ENCODE data around the gene NAA50.

NAA50 gene

DNA sequence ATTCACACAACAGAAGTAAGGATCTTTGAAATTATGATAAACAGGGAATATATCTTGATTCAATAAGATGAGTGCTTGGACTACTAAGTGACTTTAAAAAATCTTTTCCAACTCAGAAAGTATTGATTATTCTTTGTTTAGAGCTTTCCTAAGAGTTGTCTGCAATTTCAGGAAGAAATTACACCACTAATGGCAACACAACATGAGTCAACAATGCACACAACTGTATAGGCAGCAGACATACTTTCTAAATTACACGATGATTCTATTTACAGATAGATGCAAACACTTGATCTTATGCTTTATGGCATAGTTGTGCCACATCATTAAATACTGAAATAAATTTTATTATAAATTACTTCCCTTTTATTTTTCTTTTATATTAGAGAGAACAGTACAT lies 4.4 kb downstream of the NAA50 start:
- no peak for DNase-seq (ENCODE audit: low spot score)

DNA sequence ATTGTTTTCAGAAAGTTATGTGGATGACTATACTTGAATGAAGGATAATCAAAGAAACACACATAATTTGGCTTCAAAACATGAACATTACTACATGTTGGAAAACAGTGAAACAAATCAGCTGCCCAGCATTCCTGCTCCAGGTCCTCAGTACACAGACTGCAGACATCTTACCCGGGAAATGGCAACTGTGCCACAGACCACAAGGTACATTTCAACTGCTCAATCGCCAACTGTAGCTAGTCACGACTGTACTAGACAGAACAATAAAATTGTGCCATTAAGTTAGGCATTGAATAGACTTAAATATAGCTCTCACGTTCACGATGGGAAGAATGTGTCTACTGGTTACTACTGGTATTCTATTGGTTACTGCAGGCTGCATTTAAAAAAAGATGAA lies 5.0 kb downstream of the NAA50 start:
- no peak for DNase-seq (ENCODE audit: low spot score)

DNA sequence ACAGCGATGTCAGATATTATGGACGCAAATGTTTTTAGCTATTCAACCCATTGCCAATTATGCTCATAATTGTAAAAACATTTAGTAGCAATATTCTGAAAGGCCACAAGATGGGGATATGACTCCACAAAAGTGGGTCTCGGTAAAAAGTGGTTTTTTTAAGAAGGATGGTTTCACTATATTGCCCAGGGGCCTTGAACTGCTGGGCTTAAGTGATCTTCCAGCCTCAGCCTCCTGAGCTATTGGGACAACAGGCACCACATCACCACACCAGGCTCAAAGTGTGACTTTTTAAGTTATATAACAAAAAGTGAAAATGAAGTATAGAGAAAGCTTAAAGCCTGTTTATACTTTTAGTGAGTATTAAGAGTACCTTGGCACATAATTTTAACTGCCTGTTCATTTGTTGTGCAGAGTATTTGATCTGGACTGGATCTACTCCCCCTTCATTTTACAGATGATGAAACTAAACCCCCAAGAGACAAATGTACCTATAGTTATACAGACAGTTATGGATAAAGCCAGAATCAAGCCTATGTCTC lies 9.4 kb downstream of the NAA50 start:
- no peak for DNase-seq (ENCODE audit: low spot score)

DNA sequence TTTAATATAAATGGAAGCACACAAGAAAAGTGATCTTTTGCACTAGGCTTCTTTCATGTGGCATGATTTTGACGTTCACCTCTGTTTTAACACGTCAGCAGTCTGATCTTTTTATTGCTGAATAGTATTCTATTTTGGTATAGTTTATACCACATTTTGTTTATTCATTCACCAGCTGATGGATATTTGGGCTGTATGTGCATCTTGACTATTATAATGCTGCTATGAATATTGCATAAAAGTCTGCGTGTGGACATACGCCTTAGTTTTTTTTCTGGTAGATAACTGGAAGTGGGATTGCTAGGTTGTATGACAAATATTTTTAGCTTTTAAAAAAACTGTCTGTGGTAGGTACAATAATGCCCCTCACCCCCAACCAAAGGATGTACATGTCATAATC lies 14.4 kb downstream of the NAA50 start:
- no peak for DNase-seq (ENCODE audit: low spot score)

DNA sequence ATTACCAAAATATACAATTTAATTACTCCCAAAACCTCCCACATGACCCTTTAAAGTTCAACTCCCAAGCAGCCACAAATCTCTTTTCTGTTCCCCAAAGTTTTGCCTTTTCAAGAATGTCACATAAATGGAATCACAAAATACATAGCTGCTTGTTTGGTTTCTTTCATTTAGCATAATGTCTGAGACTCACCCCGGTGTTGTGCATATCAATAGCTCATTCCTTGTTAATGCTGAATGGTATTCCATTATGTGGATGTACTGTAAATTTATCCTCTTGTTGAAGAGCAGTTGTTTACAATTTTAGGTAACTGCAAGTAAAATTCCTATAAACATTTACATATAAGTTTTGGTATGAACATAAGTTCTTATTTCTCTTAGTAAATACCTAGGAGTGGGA lies 15.5 kb downstream of the NAA50 start:
- DNase-seq (ENCODE audit: low spot score): no peak

DNA sequence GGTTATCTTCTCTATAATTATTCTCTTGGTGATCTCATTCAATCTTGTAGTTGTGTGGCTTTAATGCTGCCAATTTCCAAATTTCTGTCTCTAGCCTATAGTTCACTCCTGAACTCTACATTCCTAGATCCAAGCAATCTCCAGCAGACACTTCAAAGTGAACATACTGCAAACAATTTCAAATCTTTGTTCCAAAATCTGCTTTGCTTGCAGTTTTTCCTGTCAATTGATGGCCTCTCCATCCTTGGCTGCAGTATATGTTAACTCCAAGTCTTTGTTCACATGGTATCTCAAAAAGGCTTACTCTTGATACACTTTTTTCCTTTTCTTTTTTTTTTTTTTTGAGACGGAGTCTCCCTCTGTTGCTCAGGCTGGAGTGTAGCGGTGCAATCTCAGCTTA lies 17.4 kb downstream of the NAA50 start:
- DNase-seq (ENCODE audit: low spot score): no peak

DNA sequence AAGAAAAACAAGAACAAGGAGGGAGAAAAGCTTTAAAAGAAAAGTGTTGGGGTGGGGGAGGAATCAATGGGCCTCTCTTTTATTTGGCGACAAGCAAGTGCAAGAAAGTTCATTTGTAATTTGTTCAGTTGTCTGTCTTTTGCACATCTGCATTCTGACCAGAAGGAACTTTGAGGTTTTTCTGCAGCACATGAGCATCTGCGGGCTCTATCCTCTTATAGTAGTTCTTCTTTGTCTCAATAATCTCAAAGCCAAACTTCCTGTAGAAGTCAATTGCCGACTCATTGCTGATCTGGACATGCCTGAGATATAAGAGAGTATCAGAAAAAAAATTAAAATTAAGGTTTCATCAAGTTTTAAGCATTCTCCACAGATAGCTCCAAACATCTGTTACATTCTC lies 24.4 kb downstream of the NAA50 start:
- no peak for DNase-seq (ENCODE audit: low spot score)

DNA sequence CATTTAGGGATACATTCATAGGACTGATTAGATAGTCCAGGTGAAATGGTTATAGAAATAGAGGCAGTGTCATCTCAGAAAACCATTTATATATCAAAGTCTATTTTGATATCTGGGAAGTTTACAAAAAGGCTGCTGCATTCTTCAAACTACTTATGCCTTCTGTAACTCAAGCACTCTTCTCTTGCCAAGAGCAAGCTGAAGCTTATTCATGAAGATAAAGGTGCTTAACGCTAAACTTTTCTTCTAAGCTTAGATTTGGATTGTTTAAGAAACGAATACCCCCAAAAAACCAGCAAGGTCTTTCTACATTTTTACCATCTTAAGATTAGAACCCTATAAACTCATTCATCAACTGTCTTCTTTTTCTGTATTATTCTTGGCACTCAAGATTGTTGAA lies 26.3 kb downstream of the NAA50 start:
- DNase-seq (ENCODE audit: low spot score): no peak

DNA sequence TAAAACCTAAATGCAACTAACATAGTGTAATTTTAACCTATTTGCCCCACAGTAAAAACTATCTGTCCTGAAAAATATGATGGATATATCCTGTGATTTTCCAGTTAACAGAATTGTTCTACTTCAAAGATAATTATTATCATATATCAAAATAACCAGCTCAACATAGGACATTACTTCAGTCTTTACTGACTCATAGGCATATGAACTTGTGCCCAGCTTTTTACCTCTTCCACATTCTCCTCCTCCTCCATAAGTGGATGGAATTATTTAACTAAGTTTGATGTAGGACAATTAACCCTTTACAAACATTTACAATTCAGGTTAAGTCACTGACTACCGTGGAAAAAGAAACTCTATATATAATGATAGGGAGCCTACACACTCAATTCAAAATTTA lies 26.8 kb downstream of the NAA50 start:
- no peak for DNase-seq (ENCODE audit: low spot score)

DNA sequence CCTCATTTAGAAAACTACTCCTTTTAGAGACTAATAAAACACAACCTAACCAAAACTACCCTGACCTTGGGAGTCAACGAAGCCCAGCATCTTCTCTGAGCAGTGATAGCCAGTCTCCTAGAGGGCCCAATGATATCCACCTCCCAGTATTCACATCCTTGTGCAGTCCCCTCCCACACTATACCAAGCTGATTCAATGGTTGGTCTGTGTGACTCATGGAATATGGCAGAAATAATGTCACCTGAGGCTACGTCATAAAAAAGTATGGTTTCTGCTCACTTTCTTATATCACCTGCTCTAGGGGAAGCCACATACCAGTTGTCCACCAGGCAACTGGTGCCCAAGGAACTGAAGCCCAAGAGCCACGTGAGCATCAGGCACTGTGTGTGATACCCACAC lies 28.2 kb downstream of the NAA50 start:
- DNase-seq (ENCODE audit: low spot score): no peak

DNA sequence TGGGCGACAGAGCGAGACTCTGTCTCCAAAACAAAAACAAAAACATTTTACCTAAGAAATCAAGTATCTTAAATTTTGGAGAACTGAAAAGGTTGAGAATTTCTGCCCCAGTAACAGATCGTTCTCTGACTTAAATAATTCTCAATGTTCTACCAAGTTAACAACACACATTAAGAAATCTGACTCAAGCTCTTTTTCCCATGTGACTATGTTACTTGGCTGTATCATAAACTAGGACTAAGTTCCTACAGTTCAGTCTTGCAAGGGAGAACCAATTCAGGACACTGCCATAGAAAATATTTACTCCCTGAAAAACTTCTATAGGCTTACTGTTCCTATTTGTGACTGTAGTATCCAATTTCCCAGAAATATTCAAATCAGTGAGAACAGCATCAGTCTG lies 28.7 kb downstream of the NAA50 start:
- DNase-seq (ENCODE audit: low spot score): no peak

DNA sequence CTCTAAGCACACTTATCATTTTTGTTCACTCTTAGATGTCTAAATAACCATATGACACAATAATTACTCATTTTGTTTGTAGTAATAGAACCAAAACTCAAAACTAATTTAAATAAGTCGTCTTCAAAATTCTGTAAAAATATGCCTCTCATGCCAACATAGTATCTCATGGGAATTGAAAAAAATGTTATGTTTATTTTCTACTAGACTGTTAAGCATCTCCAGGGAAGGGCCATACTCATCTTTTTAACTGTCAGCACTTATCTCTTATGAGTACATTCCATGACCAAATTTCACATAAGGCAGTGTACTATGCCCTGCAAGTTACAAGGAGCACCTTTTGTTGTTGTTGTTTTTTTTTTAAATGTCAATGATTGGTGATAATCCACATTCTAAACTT lies 31.3 kb downstream of the NAA50 start:
- DNase-seq (ENCODE audit: low spot score): no peak

DNA sequence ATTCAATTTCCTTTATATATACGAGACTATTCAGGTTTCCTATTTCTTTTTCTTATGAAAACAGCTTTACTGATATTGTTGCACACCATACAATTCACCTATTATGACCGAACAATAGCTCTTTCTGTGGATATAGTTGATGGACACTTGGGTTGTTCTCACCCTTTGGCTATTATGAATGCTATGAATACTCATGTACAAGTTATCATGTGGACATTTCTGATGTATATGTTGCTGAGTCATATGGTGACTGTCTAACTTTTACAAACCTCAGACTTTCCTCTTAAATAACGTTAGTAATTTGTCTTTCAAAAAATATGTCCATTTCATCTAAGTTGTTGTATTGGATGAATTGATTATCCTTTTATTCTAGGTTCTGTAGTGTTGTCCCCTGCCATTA lies 33.9 kb downstream of the NAA50 start:
- no peak for DNase-seq (ENCODE audit: low spot score)

DNA sequence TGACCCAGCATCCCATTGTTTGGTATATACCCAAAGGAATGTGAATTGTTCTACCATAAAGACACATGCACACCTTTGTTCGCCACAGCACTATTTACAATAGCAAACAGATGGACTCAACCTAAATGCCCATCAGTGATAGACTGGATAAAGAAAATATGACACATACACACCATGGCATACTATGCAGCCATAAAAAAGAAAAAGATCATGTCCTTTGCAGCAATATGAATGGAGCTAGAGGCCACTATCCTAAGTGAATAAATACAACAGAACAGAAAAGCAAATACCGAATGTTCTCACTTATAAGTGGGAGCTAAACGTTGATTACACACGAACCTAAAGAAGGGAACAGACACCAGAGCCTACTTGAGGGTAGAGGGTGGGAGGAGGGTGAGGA lies 38.2 kb downstream of the NAA50 start:
- no peak for DNase-seq (ENCODE audit: low spot score)

DNA sequence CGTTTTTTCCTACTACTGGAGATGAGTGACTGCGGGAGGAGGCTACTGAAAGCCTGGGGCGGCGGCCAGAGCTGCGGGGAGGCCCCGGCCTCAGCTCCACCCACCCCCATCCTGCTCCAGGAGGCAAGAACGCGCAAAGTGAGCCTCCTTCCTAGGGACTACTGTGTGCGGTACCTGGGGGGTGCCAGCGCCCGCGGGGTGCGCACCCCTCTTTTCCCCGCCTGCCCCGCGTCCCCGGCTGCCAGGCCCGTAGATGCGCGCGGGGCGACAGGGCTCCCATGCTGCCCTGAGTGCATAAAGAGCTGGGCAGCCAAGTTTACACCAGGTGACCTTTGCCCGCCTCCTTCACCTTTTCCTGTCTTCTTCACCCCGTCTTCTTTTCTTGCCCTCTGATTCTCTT lies 47.1 kb downstream of the NAA50 start:
- DNase-seq (ENCODE audit: low spot score): peak; percentile 61

DNA sequence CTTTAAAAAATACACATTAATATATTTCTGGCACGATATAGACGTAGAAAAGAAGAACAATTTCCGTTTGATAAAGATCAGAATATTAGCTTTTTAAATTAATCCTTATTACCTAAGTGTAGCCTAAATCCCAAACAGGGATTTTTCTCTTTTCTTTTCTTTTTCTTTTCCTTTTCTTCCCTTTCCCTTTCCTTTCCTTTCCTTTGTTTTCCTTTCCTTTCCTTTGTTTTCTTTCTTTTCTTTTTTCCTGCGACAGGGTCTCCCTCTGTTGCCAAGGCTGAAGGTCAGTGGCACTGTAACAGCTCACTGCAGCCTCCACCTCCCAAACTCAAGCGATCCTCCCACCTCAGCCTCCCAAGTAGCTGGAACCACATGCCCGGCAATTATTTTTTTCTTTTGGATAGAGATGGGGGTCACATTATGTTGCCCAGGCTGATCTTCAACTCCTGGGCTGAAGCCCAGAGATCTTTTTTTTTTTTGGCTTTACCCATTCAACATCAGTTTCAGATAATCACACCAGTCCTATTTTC lies 47.8 kb downstream of the NAA50 start:
- DNase-seq (ENCODE audit: low spot score): no peak

DNA sequence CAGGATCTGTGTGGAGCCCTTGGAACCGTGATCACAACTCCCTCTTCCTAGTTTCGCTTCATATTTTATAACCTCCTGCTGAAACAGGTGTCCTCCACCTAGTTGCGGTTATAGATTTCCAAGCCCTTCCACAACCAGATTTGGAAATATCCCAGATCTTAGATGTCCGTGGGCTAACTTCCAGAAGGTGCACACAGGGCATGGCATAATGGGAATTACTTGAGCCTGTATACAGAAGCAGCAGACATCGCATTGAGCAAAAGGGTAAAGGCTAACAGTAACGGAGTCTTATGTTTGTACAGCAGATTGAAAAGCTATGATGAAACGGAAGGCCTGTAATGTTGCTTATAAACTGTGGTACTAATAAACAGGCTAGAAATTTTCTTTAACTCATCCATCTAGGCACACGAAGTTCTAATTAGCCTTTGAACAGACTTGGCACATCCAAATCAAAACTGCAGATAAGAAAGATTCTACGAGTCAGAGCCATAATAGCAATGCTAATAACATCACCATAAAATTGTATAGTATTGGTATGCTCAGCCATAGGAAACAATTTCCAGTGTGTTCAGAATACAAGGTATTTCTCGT lies 48.5 kb downstream of the NAA50 start:
- no peak for DNase-seq (ENCODE audit: low spot score)

DNA sequence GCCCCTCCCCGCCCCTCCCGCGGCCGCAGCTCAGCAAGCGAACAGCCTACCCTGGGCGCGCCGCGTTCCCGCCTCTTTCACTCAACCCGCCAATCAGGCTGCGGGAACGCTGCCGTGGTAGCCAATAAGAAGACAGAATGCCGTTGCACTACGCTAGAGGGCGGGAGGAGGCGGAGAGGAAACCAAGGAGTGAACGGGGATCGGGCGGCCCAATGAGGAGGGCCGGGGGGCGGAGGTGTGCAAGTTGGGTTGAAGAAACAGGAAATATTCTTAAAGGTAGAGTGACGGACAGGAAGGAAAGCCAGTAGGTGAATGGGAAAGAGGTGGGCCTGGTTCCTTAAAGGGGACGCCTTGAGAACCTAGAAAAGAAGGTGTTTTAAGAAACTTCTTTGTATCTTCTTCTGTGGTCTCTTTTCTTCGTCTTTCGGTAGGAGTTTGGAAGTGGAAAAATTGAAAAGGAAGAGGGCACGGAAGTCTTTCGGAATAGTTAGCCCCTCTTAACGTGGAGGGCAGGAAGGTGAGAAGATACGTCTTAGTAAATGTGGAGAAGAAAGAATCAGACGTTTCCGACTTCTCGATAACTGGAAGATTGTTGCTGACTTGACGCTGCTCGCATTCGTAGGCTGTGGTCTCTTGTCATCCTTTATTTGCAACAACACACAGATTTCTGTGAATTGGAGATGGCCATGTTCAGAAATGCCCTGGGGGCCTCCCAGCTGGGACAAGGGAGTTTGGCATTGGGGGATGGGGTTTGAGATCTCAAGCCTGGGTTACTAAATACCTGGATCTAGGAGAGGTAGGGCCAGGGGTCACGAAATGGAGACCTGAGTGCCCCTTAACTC lies 49.2 kb downstream of the NAA50 start:
- DNase-seq (ENCODE audit: low spot score): peak; percentile 99

DNA sequence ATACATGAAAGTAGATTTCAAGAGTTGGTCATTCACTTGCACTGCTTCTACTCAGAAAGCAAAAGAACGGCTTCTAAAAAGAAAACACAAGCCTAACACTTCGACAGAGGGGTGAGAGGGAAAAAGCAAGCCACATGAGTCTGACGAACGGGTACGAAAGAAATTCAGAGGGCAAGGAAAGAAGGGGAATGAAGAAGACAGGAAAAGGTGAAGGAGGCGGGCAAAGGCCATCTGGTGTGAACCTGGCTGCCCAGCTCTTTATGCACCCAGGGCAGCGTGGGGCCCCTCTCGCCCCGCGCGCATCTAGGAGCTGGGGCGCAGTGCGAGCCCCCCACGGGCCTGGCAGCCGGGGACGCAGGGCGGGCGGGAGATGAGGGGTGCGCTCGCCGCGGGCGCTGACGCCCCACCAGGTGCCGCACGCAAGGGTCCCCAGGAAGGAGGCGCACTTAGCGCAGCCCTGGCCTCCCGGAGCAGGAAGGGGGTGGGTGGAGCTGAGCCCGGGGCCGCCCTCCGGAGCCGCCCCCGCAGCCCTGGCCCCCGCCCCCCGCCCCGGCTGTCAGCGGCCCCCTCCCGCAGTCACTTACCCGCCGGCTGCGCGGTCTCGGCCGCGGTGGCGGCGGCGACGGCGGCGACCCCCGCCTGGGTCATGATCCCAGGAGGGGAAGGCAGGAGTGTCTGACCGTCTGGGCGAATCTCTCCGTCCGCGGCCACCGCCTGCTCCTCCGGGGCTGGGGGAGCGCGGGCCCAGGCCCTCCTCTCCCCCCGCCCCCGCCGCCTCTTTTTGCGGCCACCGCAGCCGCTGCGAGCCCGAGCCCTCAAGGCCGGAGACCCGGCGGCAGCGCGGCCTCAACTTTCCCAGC lies 50.0 kb downstream of the NAA50 start, which contains the start of gene USF3:
TSS of gene USF3 (minus strand) at position 857 of the 860 bp plus-strand sequence. CDS start 21,764 bp downstream, outside the sequence.
- DNase-seq (ENCODE audit: low spot score): no peak

DNA sequence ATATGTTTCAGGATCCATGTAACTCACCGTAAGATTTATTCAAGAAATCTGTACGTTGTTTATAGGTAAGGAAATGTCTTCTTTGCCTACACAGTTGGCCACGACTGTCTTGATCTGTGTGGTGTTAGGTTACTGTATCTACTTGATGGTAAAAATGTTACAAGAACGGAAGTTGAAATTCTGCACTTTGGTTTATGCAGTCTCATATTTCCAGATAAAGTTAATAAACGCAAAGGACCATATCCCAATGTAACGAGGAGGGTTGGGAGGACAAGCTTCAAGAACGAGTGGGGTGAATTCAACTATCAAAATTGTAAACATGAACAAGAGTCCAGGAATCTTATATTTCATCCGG lies 50.6 kb downstream of the NAA50 start:
- DNase-seq (ENCODE audit: low spot score): no peak

DNA sequence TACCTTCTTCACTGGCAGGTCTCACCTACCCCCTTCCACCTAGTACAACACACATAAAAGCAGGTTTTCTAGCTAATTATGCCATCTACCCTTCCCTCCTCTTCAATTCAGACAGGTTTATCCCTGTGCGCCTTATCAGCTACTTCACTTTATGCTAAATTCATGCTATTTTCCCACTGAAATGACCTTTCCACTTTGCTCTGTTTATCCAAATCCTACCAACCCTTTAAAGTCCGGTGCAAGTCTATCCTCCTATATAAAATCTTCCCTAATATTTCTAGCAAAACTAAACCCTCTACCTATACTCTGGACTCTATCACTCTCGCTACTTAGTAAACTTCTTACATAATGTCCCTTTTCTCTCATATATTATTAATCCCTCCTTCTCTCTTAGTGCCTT lies 55.6 kb downstream of the NAA50 start:
- no peak for DNase-seq (ENCODE audit: low spot score)

DNA sequence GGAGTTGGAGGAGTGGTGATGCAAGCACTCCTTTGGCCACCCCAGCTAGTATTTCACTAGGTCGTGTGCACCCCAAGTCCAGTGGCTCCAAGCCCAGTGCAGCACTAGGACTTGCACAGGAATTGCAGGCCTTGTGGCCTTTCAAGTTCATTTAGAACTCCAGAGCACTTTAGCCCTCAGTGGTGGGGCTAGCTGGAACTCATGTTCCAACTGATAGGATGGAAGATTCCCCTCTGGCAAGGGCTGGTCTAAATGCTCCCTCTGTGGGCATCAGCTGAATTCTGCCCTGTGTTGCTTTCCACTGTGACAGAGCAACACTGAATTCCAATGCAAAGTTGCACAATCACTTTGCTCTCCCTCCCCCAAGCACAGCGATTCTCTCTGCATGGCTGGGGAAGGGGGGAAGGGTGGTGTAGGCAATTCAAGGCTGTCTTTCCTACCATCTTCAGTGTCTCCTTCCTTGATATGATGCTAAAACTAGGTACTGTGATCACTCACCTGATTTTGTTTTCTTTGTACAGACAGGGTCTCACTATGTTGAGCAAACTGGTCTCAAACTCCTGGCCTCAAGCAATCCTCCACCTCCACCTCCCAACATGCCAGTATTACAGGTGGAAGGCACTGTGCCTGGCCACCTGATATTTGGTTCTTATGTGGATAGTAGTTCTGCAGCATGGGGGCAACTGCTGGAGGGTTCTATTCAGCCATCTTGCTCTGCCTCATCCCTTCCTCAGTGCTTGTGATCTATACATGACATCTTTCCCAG lies 59.9 kb downstream of the NAA50 start:
- DNase-seq (ENCODE audit: low spot score): no peak

Measured in ecto neural progenitor cell (in vitro differentiated cells).